HG02970 (cell line): ENCODE measurements around the gene ARL5C.
"Not testable (repeated sequence)": the region's sequence is repeated elsewhere in the genome, so short reads cannot be mapped to it uniquely, and the experiment has no call there.

Experiments used
- ATAC-seq: cut with Tn5 transposase; IDR thresholded peaks from one replicate; pipeline ENCODE4 v1.9.1; 2021; ENCODE audit warnings: mild to moderate bottlenecking, moderate library complexity, moderate number of reproducible peaks; ENCODE audit not compliant: unreplicated experiment, low FRiP score

Gene ARL5C

DNA sequence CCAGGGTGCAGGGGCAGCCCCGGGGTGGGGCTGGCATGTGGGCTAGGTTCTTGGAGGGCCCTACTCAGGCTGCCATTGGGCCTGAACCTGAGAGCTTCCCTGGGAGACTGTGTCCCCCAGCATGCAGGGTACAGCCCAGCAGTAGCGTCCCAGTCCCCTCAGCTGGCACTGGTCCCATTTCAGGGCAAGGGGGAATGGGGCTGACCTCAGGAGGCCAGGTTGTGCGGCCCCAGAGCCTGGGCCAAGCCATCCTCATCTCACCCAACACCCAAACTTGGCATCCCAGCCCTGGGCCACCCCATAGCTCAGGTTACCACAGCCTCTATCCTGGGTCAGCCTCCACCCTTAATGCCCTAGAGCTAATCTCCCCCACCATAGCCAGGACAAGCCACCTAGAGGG, 20.8 kb downstream of the ARL5C start:
- no peak for ATAC-seq

DNA sequence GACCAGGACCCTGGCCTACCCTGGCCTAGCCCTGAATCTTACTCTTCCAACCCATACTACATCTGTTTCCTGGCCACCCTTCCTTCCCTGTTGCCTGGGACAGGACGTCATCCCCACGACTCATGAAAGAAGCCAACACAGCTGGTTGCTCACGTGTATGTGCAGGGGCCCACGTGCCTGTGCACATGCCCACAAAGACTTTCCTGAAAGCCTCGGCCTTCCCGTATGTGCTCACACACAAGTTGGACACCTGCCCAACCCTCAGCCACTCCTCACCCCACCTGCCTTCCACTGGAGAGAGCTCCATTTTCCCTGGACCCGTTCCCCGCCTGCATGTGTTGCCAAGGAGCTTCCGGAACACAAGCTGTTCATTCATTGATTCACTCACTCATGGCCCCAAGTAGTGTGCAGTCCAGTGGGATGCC, 21.5 kb downstream of the ARL5C start:
- no peak for ATAC-seq

DNA sequence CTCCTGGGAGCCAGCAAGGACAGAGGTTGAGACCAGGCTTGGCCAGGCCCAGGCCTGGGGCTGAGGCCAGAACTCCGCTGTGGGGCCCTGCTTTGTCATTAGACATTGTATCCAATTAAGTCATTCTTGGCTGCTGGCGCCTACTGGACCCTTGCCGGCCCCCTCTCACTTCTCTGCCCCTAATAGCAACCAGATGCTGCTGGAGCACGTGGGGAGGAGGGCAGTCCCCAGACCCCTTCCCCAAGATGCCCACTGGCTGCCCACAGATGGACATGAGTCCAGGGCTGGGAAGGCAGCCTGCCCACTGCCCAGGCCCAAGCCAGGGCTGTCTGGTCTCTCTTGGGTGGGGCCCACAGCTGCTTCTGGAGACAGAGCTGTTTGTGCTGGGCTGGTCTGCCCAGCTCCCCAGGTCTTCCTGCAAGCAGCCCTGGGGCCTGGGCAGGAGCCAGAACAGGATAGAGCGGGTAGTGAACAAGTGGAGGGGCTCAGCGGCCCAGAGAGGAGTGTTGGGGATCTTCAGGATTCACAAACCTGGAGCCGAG, 22.3 kb downstream of the ARL5C start:
- ATAC-seq: no peak

DNA sequence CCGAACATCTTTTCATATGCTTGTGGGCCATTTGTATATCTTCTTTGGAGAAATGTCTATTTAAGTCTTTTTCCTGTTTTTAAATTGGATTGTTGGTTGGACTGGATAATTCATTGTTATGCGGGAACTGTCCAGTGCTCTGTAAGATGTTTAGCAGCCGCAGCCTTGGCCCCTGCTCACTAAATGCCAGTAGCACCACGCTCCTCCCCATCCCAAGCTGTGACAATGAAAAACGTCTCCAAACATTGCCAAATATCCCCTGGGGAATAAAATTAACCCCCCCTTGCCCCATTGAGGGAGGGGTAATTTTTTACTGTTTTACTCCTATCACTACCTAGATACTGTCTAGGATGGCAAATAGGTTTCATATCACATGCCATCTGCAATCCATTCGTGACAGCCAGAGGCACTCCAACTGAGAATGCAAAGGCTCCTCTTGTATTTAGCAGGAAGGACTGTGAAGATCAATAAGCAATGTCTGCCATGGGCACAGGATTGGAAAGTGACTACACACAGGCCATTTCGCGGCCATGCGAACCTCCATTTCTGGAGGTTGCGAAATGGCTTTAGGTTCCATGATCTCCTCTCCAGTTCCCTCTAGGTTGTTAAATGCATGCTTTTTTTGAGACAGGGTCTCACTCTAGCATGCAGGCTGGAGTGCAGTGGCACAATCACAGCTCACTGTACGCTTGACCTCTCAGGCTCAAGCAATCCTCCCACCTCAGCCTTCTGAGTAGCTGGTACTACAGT, 23.9 kb downstream of the ARL5C start:
- ATAC-seq: no peak

DNA sequence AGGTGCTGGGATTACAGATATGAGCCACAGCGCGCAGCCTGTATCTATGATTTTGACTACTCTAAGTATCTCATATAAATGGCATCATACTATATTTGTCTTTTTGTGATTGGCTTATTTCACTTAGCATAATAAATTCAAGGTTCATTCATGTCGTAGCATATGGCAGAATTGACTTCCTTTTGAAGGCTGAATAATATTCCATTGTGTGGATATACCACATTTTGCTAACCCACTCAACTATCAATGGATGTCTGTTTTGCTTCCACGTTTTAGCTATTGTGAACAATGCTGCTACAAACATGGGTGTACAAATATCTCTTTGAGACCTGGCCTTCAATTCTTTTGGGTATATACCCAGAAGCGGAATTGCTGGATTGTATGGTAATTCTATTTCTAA, 24.7 kb downstream of the ARL5C start:
- no peak for ATAC-seq

DNA sequence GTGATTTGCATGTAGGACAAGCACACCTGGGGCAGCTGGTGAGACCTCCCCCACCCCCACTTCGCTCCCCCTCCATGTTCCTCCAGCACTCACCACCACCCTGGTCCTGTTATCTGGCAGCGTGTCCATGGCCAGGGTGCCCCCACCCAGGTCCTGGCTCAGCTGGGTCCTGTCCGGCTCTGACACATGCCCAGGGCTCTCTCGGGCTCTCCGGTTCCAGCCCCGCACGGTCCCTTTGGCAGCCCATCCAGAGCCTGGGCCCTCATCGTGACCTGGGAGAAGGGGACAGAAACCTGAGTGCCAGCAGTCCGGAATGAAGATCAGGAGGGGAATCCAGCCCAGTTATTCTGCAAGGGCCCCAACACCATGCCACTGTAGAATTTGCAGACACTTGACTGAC, 26.4 kb downstream of the ARL5C start:
- no peak for ATAC-seq

DNA sequence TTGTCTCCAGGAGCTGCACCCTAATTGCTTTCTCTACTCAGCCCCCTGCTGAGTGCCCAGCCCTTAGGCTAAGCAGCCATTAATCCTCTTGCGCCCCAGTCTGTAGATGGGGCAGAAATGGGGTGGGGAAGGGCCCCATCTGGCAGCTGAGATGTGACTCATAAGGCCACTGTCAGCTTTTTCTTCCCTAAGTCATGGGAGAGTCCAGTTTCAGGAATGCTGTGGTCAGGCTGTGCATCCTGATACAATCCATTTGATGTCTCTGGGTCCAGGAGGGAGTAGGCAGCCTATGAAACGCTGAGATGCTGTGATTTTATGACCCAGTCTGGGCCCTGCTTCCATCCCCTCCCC, 26.8 kb downstream of the ARL5C start:
- ATAC-seq: no peak

DNA sequence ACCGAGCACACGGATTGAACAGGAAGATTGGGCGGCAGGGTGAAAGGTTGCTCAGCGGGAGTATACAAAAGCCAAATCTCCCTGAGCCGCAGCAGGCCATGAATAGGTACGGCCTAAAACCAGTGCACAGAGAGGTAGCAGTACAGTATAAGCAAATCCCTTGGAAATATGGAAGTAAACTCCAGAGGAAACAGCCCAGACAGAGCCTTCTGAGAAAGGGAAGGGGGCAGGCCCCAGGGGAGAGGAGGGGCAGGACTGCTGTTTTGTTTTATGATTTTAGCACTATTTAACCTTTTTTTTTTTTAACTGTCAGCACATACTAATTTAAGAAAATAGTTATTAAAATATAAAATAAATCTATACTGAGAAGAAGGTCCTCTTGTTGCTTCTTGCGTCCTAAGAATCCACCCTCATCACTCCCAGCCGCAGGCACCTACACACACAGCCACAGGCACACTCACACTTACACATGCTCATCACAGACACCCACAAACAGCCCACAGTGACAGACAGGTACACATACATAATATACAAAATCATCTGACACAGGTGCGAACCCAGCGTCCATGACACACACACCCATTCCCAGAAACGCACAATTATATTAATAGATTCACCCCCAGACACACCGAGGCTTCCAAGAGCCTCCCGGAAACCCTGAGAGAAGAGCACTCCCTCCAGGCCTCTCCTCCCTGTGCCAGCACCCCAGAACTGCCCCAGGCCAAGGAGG, 27.4 kb downstream of the ARL5C start:
- no peak for ATAC-seq

DNA sequence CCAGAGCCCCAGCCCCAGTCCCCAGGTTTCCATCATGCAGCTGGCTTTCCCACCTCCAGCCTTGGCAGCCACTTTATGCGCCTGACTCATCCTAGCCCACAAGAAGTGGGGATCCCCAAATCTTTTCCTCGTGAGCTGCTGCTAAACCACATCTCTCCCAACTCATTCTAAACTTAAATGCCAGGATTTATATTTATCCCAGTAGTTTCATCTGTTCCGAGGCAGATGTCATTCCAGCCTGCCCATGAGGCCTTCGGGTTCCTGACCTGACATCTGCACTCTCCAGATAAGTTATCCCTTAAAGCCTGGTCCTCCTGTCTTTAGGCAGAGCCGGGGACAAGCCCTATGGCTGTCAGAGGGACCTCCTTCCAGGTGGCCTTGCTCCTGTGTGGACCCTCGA, 31.1 kb downstream of the ARL5C start:
- no peak for ATAC-seq

DNA sequence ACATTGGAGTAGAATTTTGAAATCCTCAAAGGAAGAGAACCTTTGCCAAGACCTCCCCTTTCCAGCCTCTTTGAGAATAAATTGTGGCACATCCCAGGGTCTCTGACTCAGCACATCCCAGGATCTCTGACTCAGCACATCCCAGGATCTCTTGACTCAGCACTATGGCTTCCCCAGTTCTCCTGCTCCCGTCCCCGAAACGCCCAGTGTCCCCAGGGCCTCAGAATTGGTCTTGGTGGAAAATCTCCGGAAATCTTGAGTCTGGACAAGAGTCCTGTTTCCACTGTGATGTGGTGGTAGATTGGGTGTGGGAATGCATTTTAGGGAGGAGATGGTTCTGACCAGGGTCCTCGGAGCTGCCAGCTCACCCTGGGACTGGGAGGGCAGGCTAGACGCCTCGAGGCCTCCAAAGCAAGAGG, 33.8 kb downstream of the ARL5C start:
- ATAC-seq: no peak

DNA sequence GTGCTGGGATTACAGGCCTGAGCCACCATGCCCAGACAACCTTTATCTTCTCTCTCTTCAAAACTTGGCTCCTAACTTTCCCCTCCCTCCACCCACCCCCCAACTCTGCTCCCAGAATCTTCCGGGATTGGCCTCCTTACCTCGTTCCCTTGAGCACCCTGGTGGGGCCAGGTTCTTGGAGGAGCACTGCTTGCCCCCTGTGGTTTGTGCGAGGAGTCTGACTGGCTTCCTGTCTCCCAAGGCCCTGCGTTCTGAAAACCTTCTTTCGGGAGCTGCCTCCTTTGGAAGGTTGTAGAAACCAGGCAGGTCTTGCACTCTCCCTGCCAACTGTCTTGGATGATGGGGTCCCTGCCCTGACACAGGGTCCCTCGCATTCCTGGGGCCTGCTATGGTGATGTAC, 34.3 kb downstream of the ARL5C start:
- no peak for ATAC-seq

DNA sequence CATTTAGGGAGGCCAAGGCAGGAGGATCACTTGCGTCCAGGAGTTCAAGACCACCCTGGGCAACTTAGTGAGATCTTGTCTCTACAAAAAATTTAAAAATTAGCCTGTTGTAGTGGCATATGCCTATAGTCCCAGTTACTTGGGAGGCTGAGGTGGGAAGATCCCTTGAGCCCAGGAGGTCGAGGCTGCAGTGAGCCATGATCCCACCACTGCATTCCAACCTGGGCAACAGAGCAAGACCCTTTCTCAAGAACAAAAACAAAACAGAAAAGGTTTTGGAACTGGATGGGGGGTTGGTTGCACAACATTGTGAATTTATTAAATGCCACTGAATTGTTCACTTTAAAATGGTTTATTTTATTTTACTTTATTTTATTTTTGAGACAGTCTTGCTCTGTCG, 35.8 kb downstream of the ARL5C start:
- ATAC-seq: no peak

DNA sequence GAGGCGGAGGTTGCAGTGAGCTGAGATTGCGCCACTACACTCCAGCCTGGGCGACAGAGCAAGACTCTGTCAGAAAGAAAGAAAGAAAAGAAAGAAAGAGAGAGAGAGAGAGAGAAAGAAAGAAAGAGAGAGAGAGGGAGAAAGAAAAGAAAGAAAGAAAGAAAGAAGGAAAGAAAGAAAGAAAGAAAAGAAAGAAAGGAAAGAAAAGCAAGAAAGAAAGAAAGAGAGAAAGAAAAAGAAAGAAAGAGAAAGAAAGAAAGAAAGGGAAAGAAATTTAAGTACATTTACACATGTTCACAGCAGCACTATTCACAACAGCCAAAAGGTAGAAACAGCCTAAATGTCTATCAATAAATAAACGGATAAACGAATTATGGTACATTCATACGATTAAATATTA, 36.4 kb downstream of the ARL5C start:
- ATAC-seq: not testable (repeated sequence)

DNA sequence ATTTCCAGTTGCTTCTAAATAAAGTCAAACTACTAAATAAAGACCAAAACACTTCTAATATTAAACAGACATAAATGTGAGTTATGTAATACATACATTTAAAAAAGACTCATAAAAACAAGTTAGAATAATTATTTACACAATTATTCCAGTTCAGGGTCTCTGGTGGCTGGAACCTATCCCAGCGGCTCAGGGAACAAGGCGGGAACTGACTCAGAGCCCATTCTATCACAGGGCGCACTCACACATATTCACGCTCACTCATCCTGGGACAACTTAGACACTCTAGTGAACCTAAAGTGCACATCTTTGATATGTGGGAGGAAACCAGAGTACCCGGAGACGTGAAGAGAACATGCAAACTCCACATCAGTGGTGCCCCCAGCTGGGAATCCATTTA, 39.5 kb downstream of the ARL5C start:
- no peak for ATAC-seq

DNA sequence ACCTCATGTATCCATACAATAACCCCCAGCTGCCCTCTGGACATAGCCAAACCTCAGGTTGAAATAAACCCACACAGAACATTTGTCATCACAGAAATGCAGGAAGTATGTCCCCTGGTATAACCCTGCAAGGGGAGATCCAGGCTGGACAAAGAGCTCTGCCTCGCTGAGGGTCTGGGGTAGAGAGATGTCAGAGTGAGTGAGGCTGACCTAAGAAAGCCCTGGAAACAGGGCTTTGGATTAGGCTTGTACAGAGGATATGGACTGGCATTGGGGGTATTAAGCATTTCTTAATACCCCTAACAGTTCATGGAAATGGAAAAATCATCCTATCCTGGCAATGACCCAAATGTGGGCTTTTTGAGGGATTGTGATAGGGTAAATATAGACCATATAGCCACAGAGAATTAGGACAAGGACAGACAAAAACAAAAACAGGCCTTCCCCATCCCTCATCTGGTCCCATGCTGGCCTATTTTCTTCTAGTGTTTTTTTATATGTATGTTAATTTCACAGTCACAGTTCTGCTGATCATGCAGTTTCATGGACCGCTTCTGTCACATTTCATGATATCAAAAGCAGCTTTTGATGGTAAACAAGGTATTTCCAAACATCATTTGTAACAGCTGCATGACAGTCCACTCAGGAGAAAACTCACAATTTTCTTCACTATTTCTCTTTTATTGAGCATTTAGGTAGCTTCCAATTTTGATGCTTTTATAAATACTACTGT, 40.7 kb downstream of the ARL5C start:
- no peak for ATAC-seq

DNA sequence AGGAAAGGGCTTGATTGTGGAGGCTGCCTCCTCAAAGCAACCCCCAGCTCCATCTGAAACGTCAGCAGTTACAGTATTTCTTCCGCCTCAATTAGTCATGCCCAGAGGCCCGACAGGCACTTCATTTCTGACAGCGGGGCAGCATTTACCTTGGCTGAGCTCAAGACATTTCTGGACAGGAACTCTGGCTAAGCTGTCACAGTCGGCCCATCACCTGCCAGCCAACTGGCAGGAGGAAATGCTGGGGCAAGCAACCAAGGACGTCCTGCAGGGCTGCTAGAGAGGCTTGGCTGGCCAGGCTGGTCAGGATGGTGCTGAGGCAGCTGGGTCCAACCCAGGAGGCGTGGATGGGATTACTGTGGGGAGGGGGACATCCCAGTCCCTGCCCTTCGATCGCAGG, 42.3 kb downstream of the ARL5C start:
- ATAC-seq: no peak

DNA sequence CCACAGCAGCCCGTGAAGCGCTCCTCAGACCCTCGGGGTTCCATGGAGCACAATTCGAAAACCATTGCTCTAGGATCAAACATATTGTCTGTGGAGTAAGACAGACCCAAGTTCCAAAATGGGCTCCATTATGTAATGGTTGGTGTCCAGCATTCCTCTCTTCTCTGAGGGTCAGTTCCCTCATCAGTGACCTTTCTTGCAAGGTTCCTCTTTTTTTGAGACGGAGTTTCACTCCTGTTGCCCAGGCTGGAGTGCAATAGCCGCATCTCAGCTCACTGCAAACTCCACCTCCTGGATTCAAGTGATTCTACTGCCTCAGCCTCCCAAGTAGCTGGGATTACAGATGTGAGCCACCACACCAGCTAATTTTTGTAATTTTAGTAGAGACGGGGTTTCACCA, 43.0 kb downstream of the ARL5C start:
- no peak for ATAC-seq

DNA sequence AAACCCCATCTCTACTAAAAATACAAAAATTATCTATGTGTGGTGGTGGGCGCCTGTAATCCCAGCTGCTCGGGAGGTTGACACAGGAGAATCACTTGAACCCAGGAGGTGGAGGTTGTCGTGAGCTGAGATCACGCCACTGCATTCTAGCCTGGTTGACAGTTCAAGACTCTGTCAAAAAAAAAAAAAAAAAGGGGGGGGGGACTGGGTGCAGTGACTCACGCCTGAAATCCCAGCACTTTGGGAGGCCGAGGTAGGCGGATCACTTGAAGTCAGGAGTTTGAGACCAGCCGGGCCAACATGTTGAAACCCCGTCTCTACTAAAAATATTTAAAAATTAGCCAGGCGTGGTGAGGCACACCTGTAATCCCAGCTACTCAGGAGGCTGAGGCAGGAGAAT, 44.0 kb downstream of the ARL5C start:
- not testable (repeated sequence) for ATAC-seq

DNA sequence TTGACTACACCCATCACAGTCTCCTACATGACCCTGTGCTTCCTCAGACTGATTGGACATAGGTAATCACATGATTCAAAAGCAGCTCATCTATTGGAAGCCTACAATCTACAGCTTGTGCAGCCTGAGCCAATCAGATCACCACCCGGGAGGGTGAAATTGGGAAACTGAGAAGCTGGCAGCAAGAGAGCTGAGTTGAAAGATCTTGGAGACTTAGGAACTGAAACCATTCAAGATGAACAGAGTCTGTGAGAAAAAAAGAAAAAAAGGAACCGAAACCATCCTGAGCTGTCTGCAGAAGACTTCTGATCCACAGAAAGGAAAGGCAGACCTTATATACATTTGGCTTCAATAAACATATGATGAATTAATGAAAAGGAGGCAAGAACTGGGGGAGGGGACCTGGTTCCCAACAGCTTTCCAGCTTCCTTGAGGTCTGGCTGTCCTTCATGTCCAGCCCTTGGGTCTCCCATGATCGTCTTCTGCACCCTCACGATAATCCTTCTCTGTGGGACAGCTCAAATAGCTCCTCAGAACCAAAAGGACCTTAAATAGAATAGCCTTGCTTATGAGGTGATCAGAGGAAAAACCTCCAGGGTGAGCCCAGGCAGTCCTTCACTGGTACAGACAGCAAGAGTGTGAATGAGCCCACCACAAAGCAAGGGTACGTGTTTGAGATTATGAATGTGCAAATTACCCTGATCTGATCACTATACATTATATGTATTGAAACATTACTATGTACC, 47.1 kb downstream of the ARL5C start:
- no peak for ATAC-seq

DNA sequence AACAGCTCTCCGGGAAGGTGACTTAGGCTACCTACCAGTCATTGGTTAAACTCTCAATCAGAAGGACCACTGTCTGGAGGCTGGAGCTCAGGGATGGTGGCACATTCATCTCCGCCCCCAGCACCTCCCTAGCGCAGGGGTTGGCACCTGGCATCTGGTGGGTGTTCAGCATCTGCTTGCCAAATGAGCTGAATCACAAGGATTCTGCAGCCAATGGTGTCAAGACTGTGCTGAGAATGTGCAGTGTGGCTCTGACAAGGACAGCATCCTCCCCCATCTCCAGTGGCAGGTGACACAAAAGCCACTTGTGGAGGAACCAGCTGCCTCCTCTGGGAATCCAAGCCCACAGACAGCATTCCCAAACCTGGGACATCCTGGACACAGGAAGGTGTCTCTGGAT, 49.7 kb downstream of the ARL5C start:
- no peak for ATAC-seq

DNA sequence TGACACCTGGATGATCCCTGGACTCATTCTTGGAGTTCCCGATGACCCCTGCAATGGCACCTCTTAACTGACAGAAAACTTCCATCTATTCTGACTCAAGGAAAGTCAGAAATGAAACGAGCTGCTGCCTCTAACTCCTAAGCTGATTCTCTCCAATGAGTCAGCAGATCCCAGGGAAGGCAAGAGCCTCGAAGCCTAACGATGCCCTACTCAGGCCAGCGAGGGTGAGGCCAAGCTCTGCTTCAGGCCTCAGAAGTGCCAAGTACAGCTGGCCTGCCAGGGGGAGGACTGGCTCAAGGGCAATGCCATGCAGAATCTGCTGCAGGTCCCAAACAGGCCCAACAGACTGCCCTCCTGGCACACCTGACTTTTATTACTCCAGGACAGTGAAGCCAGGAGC, 50.8 kb downstream of the ARL5C start:
- no peak for ATAC-seq
